Pancreas (tissue), 10 donors: Measurements from ENCODE around the gene NBEAL2. TPM values are rescaled to one million over a fixed set of nuclear protein-coding genes. Genes with fewer than 3 reads are reported as not detected.
"Not testable (repeated sequence)": the region's sequence is repeated elsewhere in the genome, so short reads cannot be mapped to it uniquely, and the experiment has no call there.

Experiments used
- ATAC-seq, 4 donors: fragments of 200-7000 bp; cut with Tn5 transposase; one replicate each; pipeline versions ENCODE4 v1.8.0 to v1.9.1; 2020; ENCODE audit warnings: mild to moderate bottlenecking in 4 of 4, moderate library complexity in 4 of 4
- DNase-seq, 6 donors: peaks; one replicate each; pipeline ENCODE4 v3.0.0-alpha.2; 2020
- FAIRE-seq: peaks from 2 replicates; lab custom pipeline; 2012; peaks lifted over from hg19 to GRCh38; lab: Jason Lieb, UNC
- H3K27ac ChIP-seq, 4 donors: fragments of 200-600 bp; sonication (generic); 1 replicate in 3 of 4; 2 replicates in 1 of 4; pipeline versions ENCODE4 v1.5.0 to v1.8.0; 2020
- H3K27me3 ChIP-seq, 4 donors: fragments of 200-600 bp; one replicate each; pipeline ENCODE4 v1.8.0; 2021
- H3K36me3 ChIP-seq, 3 donors: fragments of 200-600 bp; sonication (generic) in 1 of 3; one replicate each; pipeline versions ENCODE4 v1.5.0 to v1.8.0; 2020 to 2021
- H3K4me1 ChIP-seq, 3 donors: fragments of 200-600 bp; one replicate each; pipeline ENCODE4 v1.8.0; 2021
- H3K4me3 ChIP-seq, 4 donors: fragments of 200-600 bp; sonication (generic) in 2 of 4; one replicate each; pipeline versions ENCODE4 v1.5.0 to v1.8.0; 2020 to 2021
- H3K9me3 ChIP-seq, 4 donors: fragments of 200-600 bp; one replicate each; pipeline ENCODE4 v1.8.0; 2021
- WGBS, 2 donors: extraction: QIAGEN DNeasy Blood & Tissue Kit; methylation state at CpG; one replicate each; pipeline ENCODE4 v1.1.7; 2013; 5-methylcytosine and 5-hydroxymethylcytosine counted together
- intact Hi-C, 3 donors: fragments of 100-400 bp; cut with DNase I; formaldehyde crosslinking; loops; one replicate each; pipeline versions ENCODE4 v1.11.1 to v1.14.2; 2022
- polyA plus RNA-seq, 2 donors: library from polyadenylated mRNA; stranded (reverse); fragments of 200-250 nt; gene quantifications; one replicate each; pipeline ENCODE4 v1.2.3, GENCODE V29; 2013
- total RNA-seq, 6 donors: library from RNA; stranded (reverse); fragmentation: NEBNext Ultra II Directional in 4 of 6; extraction: Animal tissue kit (Norgen Biotek cat#: 25700) in 4 of 6; gene quantifications; one replicate each; pipeline versions ENCODE4 v1.2.1 to v1.2.4, GENCODE V29; 2021 to 2023
- TF ChIP-seq, protein P1 (sequence below), 4 donors: fragments of 200-600 bp; sonication (generic) in 3 of 4; IDR thresholded peaks; one replicate each; pipeline versions ENCODE4 v1.5.0 to v1.8.0; 2021; ENCODE audit warnings: antibody characterized with exemption in 4 of 4
- donor health status: healthy with polysubstance abuse.
- donor health status: DM: no; HTN: no; CAD: no; lungs with moderate emphysema.
- donor health status: DM: no; HTN: no; CAD: no.
- donor health status: control.
- donor health status: control.
- donor health status: Bipolar disorder and iron deficiency.
- donor health status: DM: yes; HTN: yes; CAD: no.
- donor health status: DM: no; HTN: no; CAD: no.
- donor health status: DM: no; HTN: no; CAD: no.
- donor health status: DM: yes; HTN: yes; CAD: no.

NBEAL2 gene
- total and polyA plus RNA-seq, 8 donors, result 30.6 to 265 (median 46.0) TPM

- no peak for ATAC-seq
These were observed 48.7 kb downstream of the NBEAL2 start for GRCh38 chr3:47028146-47028545.

GRCh38 chr3:47028667-47029066, 49.2 kb downstream of the NBEAL2 start:
- intact Hi-C loops, result no loop called here
- no peak for ATAC-seq
- no peak for FAIRE-seq
- no peak for DNase-seq
- Histone ChIP-seq H3K4me3 (no peak overlapping the region), H3K9me3 (no peaks in the 10 kb centered on the region), H3K4me1 (no peaks in the 10 kb centered on the region), H3K27me3 (no peaks in the 10 kb centered on the region), H3K27ac (no peak overlapping the region), H3K36me3 (no peaks in the 10 kb centered on the region)
- WGBS, 2 donors, result 96 to 100% methylated on average over 1 of the region's 1 CpG
- TF ChIP-seq, protein P1, sequence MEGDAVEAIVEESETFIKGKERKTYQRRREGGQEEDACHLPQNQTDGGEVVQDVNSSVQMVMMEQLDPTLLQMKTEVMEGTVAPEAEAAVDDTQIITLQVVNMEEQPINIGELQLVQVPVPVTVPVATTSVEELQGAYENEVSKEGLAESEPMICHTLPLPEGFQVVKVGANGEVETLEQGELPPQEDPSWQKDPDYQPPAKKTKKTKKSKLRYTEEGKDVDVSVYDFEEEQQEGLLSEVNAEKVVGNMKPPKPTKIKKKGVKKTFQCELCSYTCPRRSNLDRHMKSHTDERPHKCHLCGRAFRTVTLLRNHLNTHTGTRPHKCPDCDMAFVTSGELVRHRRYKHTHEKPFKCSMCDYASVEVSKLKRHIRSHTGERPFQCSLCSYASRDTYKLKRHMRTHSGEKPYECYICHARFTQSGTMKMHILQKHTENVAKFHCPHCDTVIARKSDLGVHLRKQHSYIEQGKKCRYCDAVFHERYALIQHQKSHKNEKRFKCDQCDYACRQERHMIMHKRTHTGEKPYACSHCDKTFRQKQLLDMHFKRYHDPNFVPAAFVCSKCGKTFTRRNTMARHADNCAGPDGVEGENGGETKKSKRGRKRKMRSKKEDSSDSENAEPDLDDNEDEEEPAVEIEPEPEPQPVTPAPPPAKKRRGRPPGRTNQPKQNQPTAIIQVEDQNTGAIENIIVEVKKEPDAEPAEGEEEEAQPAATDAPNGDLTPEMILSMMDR (IDR thresholded peaks at IDR 0.05), result no peak

More at GRCh38 chr3:47028146-47028545, 48.7 kb downstream of the NBEAL2 start:
- peaks cover 0 to 2% (median 0%) of the 10 kb centered on the region in 3 donors for H3K4me1 ChIP-seq
- 76 to 77% methylated on average over 3 of the region's 3 CpGs for WGBS, 2 donors
- no peak overlapping the region for H3K27ac ChIP-seq
- no peak overlapping the region for H3K4me3 ChIP-seq
- no peaks in the 10 kb centered on the region for H3K36me3 ChIP-seq
- intact Hi-C loops, result no loop called here
- DNase-seq (no peak), FAIRE-seq (no peak)
- no peaks in the 10 kb centered on the region for H3K27me3 ChIP-seq
- H3K9me3 ChIP-seq, result no peaks in the 10 kb centered on the region
- TF ChIP-seq, protein P1 (IDR thresholded peaks at IDR 0.05), result no peak

DNA sequence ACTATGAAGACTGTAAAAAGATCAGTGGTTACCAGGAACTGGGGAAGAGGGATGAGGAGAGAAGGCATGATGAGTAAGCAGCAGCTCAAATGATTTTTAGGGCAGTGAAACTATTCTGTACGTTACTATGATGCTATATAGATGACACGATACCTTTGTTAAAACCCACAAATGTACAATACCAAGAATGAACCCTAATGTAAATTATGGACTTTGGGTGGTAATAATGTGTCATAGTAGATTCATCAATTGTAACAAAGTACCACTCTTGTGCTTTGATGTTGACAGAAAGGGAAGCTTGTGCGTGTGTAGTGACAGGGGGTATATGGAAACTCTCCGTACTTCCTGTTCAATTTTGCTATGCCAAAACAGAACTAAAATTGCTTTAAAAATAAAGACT, 51.6 kb downstream of the NBEAL2 start:
- H3K36me3 ChIP-seq, H3K4me1 ChIP-seq, DNase-seq, H3K4me3 ChIP-seq, intact Hi-C loops, H3K9me3 ChIP-seq, H3K27me3 ChIP-seq, ATAC-seq, FAIRE-seq, H3K27ac ChIP-seq: not testable (repeated sequence)
- WGBS, 2 donors, result 87 to 88% methylated on average over 4 of the region's 4 CpGs

- H3K9me3 ChIP-seq, result no peaks in the 10 kb centered on the region
- TF ChIP-seq, protein P1 (IDR thresholded peaks at IDR 0.05), result no peak
- H3K36me3 ChIP-seq, result peaks cover 0 to 27% (median 5%) of the 10 kb centered on the region in 3 donors
- FAIRE-seq, result no peak
- ATAC-seq, result peak in 2 of 4 donors; percentile 69 to 74
- intact Hi-C loops, result no loop called here
- H3K4me1 ChIP-seq, result peaks cover 8 to 10% (median 8%) of the 10 kb centered on the region in 3 donors
- DNase-seq, result no peak
- H3K4me3 ChIP-seq, result no peak overlapping the region
- 53 to 59% methylated on average over 2 of the region's 2 CpGs for WGBS, 2 donors
- H3K27me3 ChIP-seq, result no peaks in the 10 kb centered on the region
- H3K27ac ChIP-seq, result no peak overlapping the region
These were observed 55.5 kb downstream of the NBEAL2 start for GRCh38 chr3:47034868-47035489.

DNA sequence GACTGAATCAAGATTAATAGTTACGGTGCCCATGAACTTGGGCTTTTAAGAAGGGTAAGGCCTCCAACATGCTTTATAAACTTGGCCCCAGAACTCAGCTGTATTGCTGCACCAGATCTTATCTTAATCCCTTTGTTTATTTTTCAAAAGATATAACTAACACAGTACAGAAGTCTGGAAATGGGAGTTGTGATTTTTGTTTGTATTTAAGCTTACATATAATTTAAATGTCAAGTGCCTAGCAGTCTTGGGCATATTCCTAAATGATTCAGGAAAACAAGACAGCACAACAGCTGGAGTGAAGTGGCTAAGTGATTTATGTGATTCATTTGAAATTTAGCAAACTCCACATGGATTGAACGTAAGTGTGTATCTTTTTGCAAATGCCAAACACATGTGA, 56.2 kb downstream of the NBEAL2 start:
- TF ChIP-seq, protein P1 (IDR thresholded peaks at IDR 0.05), result no peak
- Histone ChIP-seq H3K4me1 (peaks cover 8 to 10% (median 8%) of the 10 kb centered on the region in 3 donors), H3K9me3 (no peaks in the 10 kb centered on the region), H3K27ac (peak overlapping the region in 1 of 4 donors; percentile 6), H3K36me3 (peaks cover 0 to 27% (median 8%) of the 10 kb centered on the region in 3 donors), H3K4me3 (no peak overlapping the region), H3K27me3 (no peaks in the 10 kb centered on the region)
- intact Hi-C loops, result no loop called here
- ATAC-seq (peak in 2 of 4 donors; percentile 55 to 60), DNase-seq (no peak), FAIRE-seq (no peak)
- 41% methylated on average over 2 of the region's 2 CpGs for WGBS, 2 donors
